ENCODE measurements around the gene RAB22A. TPM values are rescaled to one million over a fixed set of nuclear protein-coding genes. Genes with fewer than 3 reads are reported as not detected.
A peak's percentile ranks its signal among the peaks of the same experiment; 100 is the strongest.

Gene RAB22A
- total and polyA plus RNA-seq, 2 experiments from 2014 or later = 5.4 to 7.7 TPM

- no peak overlapping the region for H3K27ac ChIP-seq
- H3K36me3 ChIP-seq = no peaks in the 10 kb centered on the region
- no peak overlapping the region for H3K4me3 ChIP-seq
- no peaks in the 10 kb centered on the region for H3K27me3 ChIP-seq
- H3K4me1 ChIP-seq (ENCODE audit: low read depth) = no peaks in the 10 kb centered on the region
- H3K9me3 ChIP-seq (ENCODE audit: low read depth) = no peaks in the 10 kb centered on the region
- TF ChIP-seq CTCF (IDR thresholded peaks at IDR 0.05; ENCODE audit: low read depth, low read length) = peak; percentile 19
- DNase-seq (ENCODE audit: low read depth in 1 of 2, low spot score in 1 of 2) = no peak
Measured at GRCh38 chr20:58378704-58379103, 69.2 kb downstream of the RAB22A start.

- no peak for DNase-seq (ENCODE audit: low read depth in 1 of 2, low spot score in 1 of 2)
- no peak for TF ChIP-seq CTCF (IDR thresholded peaks at IDR 0.05; ENCODE audit: low read depth, low read length)
- H3K4me1 ChIP-seq (ENCODE audit: low read depth) = no peaks in the 10 kb centered on the region
- H3K4me3 ChIP-seq = no peak overlapping the region
- no peak overlapping the region for H3K27ac ChIP-seq
- no peaks in the 10 kb centered on the region for H3K27me3 ChIP-seq
- no peaks in the 10 kb centered on the region for H3K36me3 ChIP-seq
- no peaks in the 10 kb centered on the region for H3K9me3 ChIP-seq (ENCODE audit: low read depth)
Measured at GRCh38 chr20:58381627-58382026, 72.1 kb downstream of the RAB22A start.

- H3K9me3 ChIP-seq (ENCODE audit: low read depth) = no peaks in the 10 kb centered on the region
- DNase-seq (ENCODE audit: low read depth in 1 of 2, low spot score in 1 of 2) = no peak
- TF ChIP-seq CTCF (IDR thresholded peaks at IDR 0.05; ENCODE audit: low read depth, low read length) = no peak
Measured at GRCh38 chr20:58382096-58382495, 72.6 kb downstream of the RAB22A start.

GRCh38 chr20:58384821-58385220 is 75.3 kb downstream of the RAB22A start:
- no peak for DNase-seq (ENCODE audit: low read depth in 1 of 2, low spot score in 1 of 2)
- no peak overlapping the region for H3K27ac ChIP-seq
- TF ChIP-seq CTCF (IDR thresholded peaks at IDR 0.05; ENCODE audit: low read depth, low read length) = no peak

More at GRCh38 chr20:58382096-58382495, 72.6 kb downstream of the RAB22A start:
- no peak overlapping the region for H3K27ac ChIP-seq
- no peaks in the 10 kb centered on the region for H3K36me3 ChIP-seq
- H3K27me3 ChIP-seq = no peaks in the 10 kb centered on the region
- no peaks in the 10 kb centered on the region for H3K4me1 ChIP-seq (ENCODE audit: low read depth)
- no peak overlapping the region for H3K4me3 ChIP-seq

GRCh38 chr20:58388028-58388601 is 78.6 kb downstream of the RAB22A start:
- Histone ChIP-seq H3K27ac (no peak overlapping the region), H3K4me3 (peak overlapping the region; percentile 56), H3K27me3 (no peaks in the 10 kb centered on the region), H3K9me3 (ENCODE audit: low read depth) (no peaks in the 10 kb centered on the region), H3K4me1 (ENCODE audit: low read depth) (peaks cover 7% of the 10 kb centered on the region), H3K36me3 (no peaks in the 10 kb centered on the region)
- no peak for TF ChIP-seq CTCF (IDR thresholded peaks at IDR 0.05; ENCODE audit: low read depth, low read length)
- DNase-seq (ENCODE audit: low read depth in 1 of 2, low spot score in 1 of 2) = no peak

More at GRCh38 chr20:58384821-58385220, 75.3 kb downstream of the RAB22A start:
- Histone ChIP-seq H3K4me3 (no peak overlapping the region), H3K27me3 (no peaks in the 10 kb centered on the region), H3K4me1 (ENCODE audit: low read depth) (peaks cover 1% of the 10 kb centered on the region), H3K36me3 (no peaks in the 10 kb centered on the region), H3K9me3 (ENCODE audit: low read depth) (no peaks in the 10 kb centered on the region)
